ENCODE data around the gene MTRR. TPM values are rescaled to one million over a fixed set of nuclear protein-coding genes. Genes with fewer than 3 reads are reported as not detected.

The MTRR gene
- total and polyA plus RNA-seq, 11 donors = 9.5 to 42.2 (median 28.7) TPM

GRCh38 chr5:7824995-7825394 lies 44.0 kb upstream of the MTRR start:
- no peak overlapping the region for H3K27ac ChIP-seq
- no peak for ATAC-seq
- no peak for DNase-seq
- H3K27me3 ChIP-seq = peaks cover 0 to 24% (median 2%) of the 10 kb centered on the region in 9 donors
- 87 to 92% (median 91%) methylated on average over 18 of the region's 18 CpGs for WGBS, 4 donors
- no peak overlapping the region for H3K4me3 ChIP-seq
- no peaks in the 10 kb centered on the region for H3K36me3 ChIP-seq
- no peak for TF ChIP-seq CTCF (IDR thresholded peaks at IDR 0.05)
- TF ChIP-seq POLR2A (IDR thresholded peaks at IDR 0.05) = no peak
- no peaks in the 10 kb centered on the region for H3K9me3 ChIP-seq
- peaks cover 0 to 3% (median 0%) of the 10 kb centered on the region in 12 donors for H3K4me1 ChIP-seq
- intact Hi-C loops (cut with DNase I) = loop anchor here in 1 of 10 donors (10.0 kb wide), 1 partner anchor 1060 kb away; no protein-coding TSS in a partner anchor

- peaks cover 0 to 24% (median 2%) of the 10 kb centered on the region in 9 donors for H3K27me3 ChIP-seq
- H3K27ac ChIP-seq = no peak overlapping the region
- no peak overlapping the region for H3K4me3 ChIP-seq
- intact Hi-C loops (cut with DNase I) = loop anchor here in 1 of 10 donors (10.0 kb wide), 1 partner anchor 1061 kb away; no protein-coding TSS in a partner anchor
- DNase-seq (no peak), ATAC-seq (no peak)
- H3K9me3 ChIP-seq = no peaks in the 10 kb centered on the region
- 76 to 84% (median 80%) methylated on average over 5 to 11 of the region's 11 CpGs for WGBS, 4 donors
- peaks cover 0 to 3% (median 0%) of the 10 kb centered on the region in 12 donors for H3K4me1 ChIP-seq
- no peak for TF ChIP-seq CTCF (IDR thresholded peaks at IDR 0.05)
- no peak for TF ChIP-seq POLR2A (IDR thresholded peaks at IDR 0.05)
- H3K36me3 ChIP-seq = no peaks in the 10 kb centered on the region
Measured at GRCh38 chr5:7825630-7826029, 43.3 kb upstream of the MTRR start.

GRCh38 chr5:7827610-7828009 lies 41.3 kb upstream of the MTRR start:
- Histone ChIP-seq H3K27ac (no peak overlapping the region), H3K9me3 (no peaks in the 10 kb centered on the region), H3K36me3 (no peaks in the 10 kb centered on the region), H3K4me3 (no peak overlapping the region), H3K27me3 (peaks cover 0 to 17% (median 0%) of the 10 kb centered on the region in 9 donors), H3K4me1 (peaks cover 0 to 3% (median 0%) of the 10 kb centered on the region in 12 donors)
- DNase-seq (no peak), ATAC-seq (peak in 2 of 4 donors; percentile 16 to 31)
- TF ChIP-seq CTCF (IDR thresholded peaks at IDR 0.05) (peak in 1 of 12 donors; percentile 17), POLR2A (IDR thresholded peaks at IDR 0.05) (no peak)
- 68 to 72% (median 69%) methylated on average over 6 of the region's 6 CpGs for WGBS, 4 donors
- intact Hi-C loops (cut with DNase I) = loop anchor here in 1 of 10 donors (10.0 kb wide), 1 partner anchor 1063 kb away; no protein-coding TSS in a partner anchor

GRCh38 chr5:7828269-7828668 lies 40.7 kb upstream of the MTRR start:
- peaks cover 0 to 3% (median 0%) of the 10 kb centered on the region in 12 donors for H3K4me1 ChIP-seq
- ATAC-seq (peak; percentile 89 to 96 (median 92)), DNase-seq (peak in 4 of 5 donors; percentile 14 to 69 (median 56))
- intact Hi-C loops (cut with DNase I) = loop anchor here in 1 of 10 donors (10.0 kb wide), 1 partner anchor 1063 kb away; no protein-coding TSS in a partner anchor
- H3K9me3 ChIP-seq = no peaks in the 10 kb centered on the region
- no peak overlapping the region for H3K4me3 ChIP-seq
- TF ChIP-seq POLR2A (IDR thresholded peaks at IDR 0.05) (no peak), CTCF (IDR thresholded peaks at IDR 0.05) (no peak)
- H3K36me3 ChIP-seq = no peaks in the 10 kb centered on the region
- peaks cover 0 to 12% (median 0%) of the 10 kb centered on the region in 9 donors for H3K27me3 ChIP-seq
- 40 to 51% (median 46%) methylated on average over 10 of the region's 10 CpGs for WGBS, 4 donors
- no peak overlapping the region for H3K27ac ChIP-seq
